PC-9 (cell line): ENCODE results near the gene TMEM119.

ENCODE experiments used
- EZH2 ChIP-seq: fragments of 200-600 bp; sonication (generic); IDR thresholded peaks from 2 replicates; pipeline ENCODE4 v1.8.0; 2017; ENCODE audit warnings: antibody characterized with exemption, low read depth
- TF ChIP-seq, protein P1 (sequence below): fragments of 200-600 bp; sonication (generic); conservative IDR thresholded peaks from 2 replicates; pipeline ENCODE4 v1.6.1; 2017; ENCODE audit warnings: mixed run types, antibody characterized with exemption, mild to moderate bottlenecking, moderate library complexity

DNA sequence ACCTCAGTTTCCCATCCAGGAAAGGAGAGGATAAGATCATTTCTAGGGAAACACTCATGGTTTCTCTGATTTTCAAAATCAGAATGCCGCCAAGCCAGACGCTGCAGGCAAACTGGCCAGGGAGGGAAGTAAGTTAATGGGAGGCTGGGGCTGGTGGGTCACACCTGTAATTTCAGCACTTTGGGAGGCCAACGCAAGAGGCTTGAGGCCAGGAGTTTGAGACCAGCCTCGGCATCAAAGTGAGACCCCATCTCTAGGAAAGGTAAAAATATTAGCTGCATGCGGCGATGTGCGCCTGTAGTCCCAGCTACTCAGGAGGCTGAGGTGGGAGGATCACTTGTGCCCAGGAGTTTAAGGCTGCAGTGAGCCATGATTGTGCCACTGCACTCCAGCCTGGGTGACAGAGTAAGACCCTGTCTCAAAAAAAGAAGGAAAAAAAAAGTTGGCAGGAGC is 35.2 kb upstream of the TMEM119 start:
- TF ChIP-seq, protein P1, sequence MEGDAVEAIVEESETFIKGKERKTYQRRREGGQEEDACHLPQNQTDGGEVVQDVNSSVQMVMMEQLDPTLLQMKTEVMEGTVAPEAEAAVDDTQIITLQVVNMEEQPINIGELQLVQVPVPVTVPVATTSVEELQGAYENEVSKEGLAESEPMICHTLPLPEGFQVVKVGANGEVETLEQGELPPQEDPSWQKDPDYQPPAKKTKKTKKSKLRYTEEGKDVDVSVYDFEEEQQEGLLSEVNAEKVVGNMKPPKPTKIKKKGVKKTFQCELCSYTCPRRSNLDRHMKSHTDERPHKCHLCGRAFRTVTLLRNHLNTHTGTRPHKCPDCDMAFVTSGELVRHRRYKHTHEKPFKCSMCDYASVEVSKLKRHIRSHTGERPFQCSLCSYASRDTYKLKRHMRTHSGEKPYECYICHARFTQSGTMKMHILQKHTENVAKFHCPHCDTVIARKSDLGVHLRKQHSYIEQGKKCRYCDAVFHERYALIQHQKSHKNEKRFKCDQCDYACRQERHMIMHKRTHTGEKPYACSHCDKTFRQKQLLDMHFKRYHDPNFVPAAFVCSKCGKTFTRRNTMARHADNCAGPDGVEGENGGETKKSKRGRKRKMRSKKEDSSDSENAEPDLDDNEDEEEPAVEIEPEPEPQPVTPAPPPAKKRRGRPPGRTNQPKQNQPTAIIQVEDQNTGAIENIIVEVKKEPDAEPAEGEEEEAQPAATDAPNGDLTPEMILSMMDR: no peak
- no peak for TF ChIP-seq EZH2
